ENCODE measurements around the gene CD9.

Gene CD9

DNA sequence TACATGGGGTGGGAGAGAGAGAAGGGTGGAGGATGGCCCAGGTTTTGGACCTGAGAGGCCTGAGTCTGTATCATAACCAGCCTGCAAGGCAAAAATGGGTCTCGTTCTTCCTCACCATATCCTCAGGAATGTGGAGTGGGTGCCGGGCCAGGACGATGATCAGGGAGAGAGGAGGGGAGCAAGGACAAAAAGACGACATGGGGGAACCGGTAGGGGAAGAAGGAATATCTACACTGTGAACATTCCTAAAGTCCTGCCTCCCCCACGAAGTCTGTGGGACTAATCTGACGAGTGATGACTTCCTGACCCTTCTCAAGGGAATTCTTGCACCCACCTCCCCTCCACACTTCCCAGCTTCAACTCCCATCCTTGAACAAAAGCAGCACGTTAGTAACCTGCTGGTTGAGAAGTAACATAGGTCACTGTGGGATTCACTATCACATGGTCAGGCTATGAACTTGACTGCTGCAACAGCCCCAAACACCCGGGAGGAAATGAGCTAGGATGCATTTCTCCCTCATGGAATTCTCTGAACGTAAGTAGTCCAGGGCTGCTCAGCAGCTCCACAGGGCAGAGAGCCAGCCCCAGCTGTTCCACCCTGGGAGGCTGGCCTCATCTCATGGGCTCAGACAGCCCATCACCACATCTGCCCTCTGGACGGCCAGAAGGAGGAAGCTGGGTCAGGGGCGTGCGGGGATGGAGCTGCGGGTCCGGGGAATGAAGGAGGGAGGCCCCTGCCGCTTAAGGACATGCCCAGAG lies 38.9 kb upstream of the CD9 start:
- ChIA-PET POLR2A (no interaction called here), CTCF (interaction anchor here (1.0 to 1.7 kb wide), 3 partner anchors 10 to 116 kb away, joined by 3 to 4 read pairs (median 4); no protein-coding TSS in a partner anchor)
- TF ChIP-seq, protein P1, sequence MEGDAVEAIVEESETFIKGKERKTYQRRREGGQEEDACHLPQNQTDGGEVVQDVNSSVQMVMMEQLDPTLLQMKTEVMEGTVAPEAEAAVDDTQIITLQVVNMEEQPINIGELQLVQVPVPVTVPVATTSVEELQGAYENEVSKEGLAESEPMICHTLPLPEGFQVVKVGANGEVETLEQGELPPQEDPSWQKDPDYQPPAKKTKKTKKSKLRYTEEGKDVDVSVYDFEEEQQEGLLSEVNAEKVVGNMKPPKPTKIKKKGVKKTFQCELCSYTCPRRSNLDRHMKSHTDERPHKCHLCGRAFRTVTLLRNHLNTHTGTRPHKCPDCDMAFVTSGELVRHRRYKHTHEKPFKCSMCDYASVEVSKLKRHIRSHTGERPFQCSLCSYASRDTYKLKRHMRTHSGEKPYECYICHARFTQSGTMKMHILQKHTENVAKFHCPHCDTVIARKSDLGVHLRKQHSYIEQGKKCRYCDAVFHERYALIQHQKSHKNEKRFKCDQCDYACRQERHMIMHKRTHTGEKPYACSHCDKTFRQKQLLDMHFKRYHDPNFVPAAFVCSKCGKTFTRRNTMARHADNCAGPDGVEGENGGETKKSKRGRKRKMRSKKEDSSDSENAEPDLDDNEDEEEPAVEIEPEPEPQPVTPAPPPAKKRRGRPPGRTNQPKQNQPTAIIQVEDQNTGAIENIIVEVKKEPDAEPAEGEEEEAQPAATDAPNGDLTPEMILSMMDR (IDR thresholded peaks at IDR 0.05; ENCODE audit: control extremely low read depth, extremely low read depth, low read depth, missing control alignments): no peak
- DNase-seq (ENCODE audit: extremely low spot score): no peak

DNA sequence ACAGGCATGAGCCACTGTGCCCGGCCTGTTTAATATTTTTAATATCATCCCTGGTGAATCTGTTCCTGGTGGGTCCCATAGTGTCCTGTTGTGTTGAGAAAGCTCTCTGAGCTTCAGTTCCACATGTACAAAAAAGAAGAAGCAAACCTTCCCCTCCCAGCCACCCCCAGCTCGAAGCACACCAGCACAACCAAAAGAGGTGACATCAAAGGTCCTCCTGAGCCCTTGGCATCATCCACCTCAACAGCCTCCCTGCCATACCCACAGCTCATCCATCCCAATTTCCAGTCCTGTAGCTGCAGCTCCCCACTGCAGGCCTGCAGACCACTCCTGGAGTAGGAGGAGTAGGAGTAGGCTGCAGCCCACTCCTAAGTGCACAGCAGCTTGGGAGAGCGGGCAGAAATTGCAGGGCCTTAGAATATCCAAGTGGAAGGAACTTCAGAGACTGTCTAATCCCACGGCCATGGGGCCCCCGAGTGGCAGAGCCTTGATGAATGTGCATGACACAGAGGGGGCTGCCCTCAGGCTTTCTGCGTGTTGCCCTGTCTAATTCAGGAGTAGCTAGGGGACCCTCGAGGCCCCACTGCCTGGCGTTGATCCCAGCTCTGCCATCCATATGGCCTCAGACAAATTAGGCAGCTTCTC lies 36.7 kb upstream of the CD9 start:
- DNase-seq (ENCODE audit: extremely low spot score): no peak
- POLR2A ChIA-PET: interaction anchor here (0.6 kb wide), 1 partner anchor 307 kb away, joined by 3 read pairs; the partner anchor contains the start of gene VAMP1
- TF ChIP-seq, protein P1 (IDR thresholded peaks at IDR 0.05; ENCODE audit: control extremely low read depth, extremely low read depth, low read depth, missing control alignments): no peak
- CTCF ChIA-PET: interaction anchor here (0.6 kb wide), 1 partner anchor 32 kb away, joined by 3 read pairs; no protein-coding TSS in a partner anchor

DNA sequence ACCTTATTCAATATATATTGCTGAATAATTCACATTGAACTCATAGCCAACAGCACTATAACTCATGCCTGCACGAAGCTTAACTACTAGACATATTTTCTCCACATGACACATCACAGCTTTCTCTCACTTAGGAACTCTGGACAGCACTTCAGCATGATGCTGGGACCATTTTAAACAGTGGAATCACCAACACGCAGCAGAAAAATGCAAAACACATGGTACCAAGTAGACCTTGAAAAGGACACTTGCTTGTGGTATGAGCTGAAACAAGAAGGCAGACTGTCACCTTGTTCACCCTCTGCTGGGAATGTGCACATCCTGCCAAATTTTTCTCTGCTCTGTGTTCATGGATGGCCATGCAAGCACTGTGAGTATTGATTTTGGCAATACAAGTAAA lies 34.8 kb upstream of the CD9 start:
- ChIA-PET CTCF (interaction anchor here (1.1 to 1.2 kb wide), 2 partner anchors 31 to 58 kb away, joined by 3 to 4 read pairs; no protein-coding TSS in a partner anchor), POLR2A (no interaction called here)
- TF ChIP-seq, protein P1 (IDR thresholded peaks at IDR 0.05; ENCODE audit: control extremely low read depth, extremely low read depth, low read depth, missing control alignments): no peak
- no peak for DNase-seq (ENCODE audit: extremely low spot score)

DNA sequence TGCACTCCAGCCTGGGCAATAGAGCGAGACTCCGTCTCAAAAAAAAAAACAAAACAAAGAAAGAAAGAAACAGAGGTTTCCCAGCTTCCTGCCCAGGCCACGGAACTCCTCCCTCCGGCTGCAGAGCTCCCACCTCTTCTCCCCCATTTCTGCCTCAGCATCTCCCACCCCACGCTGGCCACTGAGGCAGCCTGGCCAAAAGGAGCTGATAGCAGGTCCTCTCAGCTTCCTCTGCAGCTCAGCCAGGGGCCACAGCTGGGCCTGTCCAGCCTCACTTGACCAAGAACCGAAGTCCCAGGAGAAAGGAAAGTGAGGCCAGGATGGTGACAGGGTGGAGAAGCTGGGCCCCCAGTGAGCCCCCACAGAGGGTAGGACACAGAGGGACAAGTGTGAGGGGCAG lies 33.4 kb upstream of the CD9 start:
- ChIA-PET CTCF (interaction anchor here (0.9 to 3.1 kb wide), 7 partner anchors 12 to 121 kb away, joined by 3 to 17 read pairs (median 3); no protein-coding TSS in a partner anchor), POLR2A (no interaction called here)
- TF ChIP-seq, protein P1 (IDR thresholded peaks at IDR 0.05; ENCODE audit: control extremely low read depth, extremely low read depth, low read depth, missing control alignments): no peak
- DNase-seq (ENCODE audit: extremely low spot score): no peak

DNA sequence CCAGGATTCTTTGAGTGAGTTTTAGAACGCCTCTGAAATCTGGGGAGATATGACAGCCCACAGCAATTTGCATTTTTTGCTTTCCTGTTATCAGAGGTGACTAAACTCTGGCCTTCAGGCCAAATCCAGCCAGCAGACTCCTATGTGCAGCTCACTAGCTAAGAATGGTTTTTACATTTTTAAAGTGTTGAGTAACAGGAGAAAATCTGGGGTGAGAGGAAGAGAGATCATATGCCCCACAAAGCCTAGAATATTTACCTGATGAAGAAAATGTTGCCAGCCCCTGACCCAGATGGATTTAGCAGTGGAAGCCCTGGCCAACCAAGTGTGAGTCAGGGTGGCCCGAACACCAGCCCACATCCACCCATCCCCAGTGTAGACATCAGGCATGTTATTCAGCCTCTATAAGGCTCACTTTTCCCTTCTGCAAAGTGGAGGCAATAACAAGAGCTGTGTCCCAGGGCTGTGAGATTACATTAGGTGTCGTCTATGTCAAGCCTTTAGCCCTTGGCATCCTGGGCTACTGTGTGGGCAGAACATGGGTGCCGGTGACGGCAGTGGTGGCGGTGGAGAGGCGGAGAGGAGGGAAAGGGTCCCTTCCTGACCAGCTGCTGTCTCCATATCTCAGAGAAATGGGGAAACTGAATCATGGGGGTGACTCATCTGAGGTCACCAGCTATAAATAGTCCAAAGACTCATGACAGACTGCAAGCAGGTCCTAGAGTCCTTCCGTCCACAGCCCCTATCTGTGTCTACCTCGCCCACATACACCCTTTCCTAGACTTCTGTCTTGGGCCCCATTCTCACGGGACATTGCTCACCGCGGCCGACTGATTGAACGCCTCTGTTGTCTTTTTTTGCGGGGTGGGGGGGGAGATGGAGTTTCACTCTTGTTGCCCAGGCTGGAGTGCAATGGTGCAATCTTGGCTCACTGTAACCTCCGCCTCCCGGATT lies 32.6 kb upstream of the CD9 start:
- TF ChIP-seq, protein P1 (IDR thresholded peaks at IDR 0.05; ENCODE audit: control extremely low read depth, extremely low read depth, low read depth, missing control alignments): no peak
- ChIA-PET CTCF (interaction anchor here (0.9 to 3.1 kb wide), 10 partner anchors 9 to 120 kb away, joined by 3 to 17 read pairs (median 4); no protein-coding TSS in a partner anchor), POLR2A (no interaction called here)
- DNase-seq (ENCODE audit: extremely low spot score): peak; percentile 82
